Thoracic aorta (tissue), 2 donors: ENCODE data around the gene UBA1. TPM values are rescaled to one million over a fixed set of nuclear protein-coding genes. Genes with fewer than 3 reads are reported as not detected.

ENCODE experiments used
- ATAC-seq: fragments of 150-250 bp; one replicate; pipeline ENCODE4 v1.8.0; 2017; ENCODE audit warnings: low read depth; ENCODE audit not compliant: insufficient number of reproducible peaks, low FRiP score
- DNase-seq: peaks from one replicate; pipeline ENCODE4 v3.0.0-alpha.2; 2020; ENCODE audit warnings: low spot score
- H3K27ac ChIP-seq, 2 donors: fragments of 200-600 bp; sonication (generic); 1 replicate in 1 of 2; 2 replicates in 1 of 2; pipeline ENCODE4 v1.5.1; 2016; ENCODE audit warnings: mild to moderate bottlenecking in 2 of 2, moderate library complexity in 2 of 2
- H3K27me3 ChIP-seq: fragments of 200-600 bp; sonication (generic); replicated peaks from 2 replicates; pipeline ENCODE4 v1.6.0; 2016; ENCODE audit warnings: mild to moderate bottlenecking; ENCODE audit not compliant: insufficient read depth
- H3K36me3 ChIP-seq: fragments of 200-600 bp; sonication (generic); one replicate; pipeline ENCODE4 v1.5.1; 2016
- H3K4me1 ChIP-seq, 2 donors: fragments of 200-600 bp; sonication (generic); 1 replicate in 1 of 2; 2 replicates in 1 of 2; pipeline versions ENCODE4 v1.5.1 to v1.6.0; 2016; ENCODE audit warnings: low read depth in 2 of 2, mild to moderate bottlenecking in 1 of 2; ENCODE audit not compliant: control insufficient read depth in 1 of 2
- H3K4me3 ChIP-seq: fragments of 200-600 bp; sonication (generic); 2 replicates; pipeline ENCODE4 v1.5.1; 2016; ENCODE audit warnings: mild to moderate bottlenecking
- H3K9me3 ChIP-seq: fragments of 200-600 bp; sonication (generic); 2 replicates; pipeline ENCODE4 v1.5.1; 2016
- CTCF ChIP-seq: fragments of 200-600 bp; sonication (generic); IDR thresholded peaks from one replicate; pipeline ENCODE4 v1.5.1; 2019; ENCODE audit warnings: antibody characterized with exemption
- total RNA-seq, 2 donors: library from RNA; depleted of rRNA; stranded (reverse); fragments of >200 nt; gene quantifications; one replicate each; pipeline versions ENCODE4 v1.1.0 to v1.2.3, GENCODE V29; 2016

The UBA1 gene
- total RNA-seq, 2 donors from 2014 or later = 132 to 133 TPM

GRCh38 chrX:47178337-47178736 is 15.3 kb upstream of the UBA1 start:
- H3K4me1 ChIP-seq = no peaks in the 10 kb centered on the region
- H3K27ac ChIP-seq = no peak overlapping the region
- DNase-seq (no peak), ATAC-seq (no peak)
- H3K4me3 ChIP-seq = no peak overlapping the region
- peaks cover 46% of the 10 kb centered on the region for H3K36me3 ChIP-seq
- no peaks in the 10 kb centered on the region for H3K9me3 ChIP-seq
- TF ChIP-seq CTCF = no peak
- no peaks in the 10 kb centered on the region for H3K27me3 ChIP-seq

GRCh38 chrX:47179221-47179927 is 14.3 kb upstream of the UBA1 start:
- no peaks in the 10 kb centered on the region for H3K4me1 ChIP-seq
- H3K36me3 ChIP-seq = peaks cover 41% of the 10 kb centered on the region
- ATAC-seq (peak; percentile 60), DNase-seq (peak; percentile 6)
- H3K27me3 ChIP-seq = no peaks in the 10 kb centered on the region
- no peak for TF ChIP-seq CTCF
- H3K4me3 ChIP-seq = no peak overlapping the region
- H3K27ac ChIP-seq = peak overlapping the region in 1 of 2 donors; percentile 44
- no peaks in the 10 kb centered on the region for H3K9me3 ChIP-seq

GRCh38 chrX:47179928-47180255 is 13.7 kb upstream of the UBA1 start:
- no peak overlapping the region for H3K4me3 ChIP-seq
- TF ChIP-seq CTCF = no peak
- H3K27me3 ChIP-seq = no peaks in the 10 kb centered on the region
- peaks cover 41% of the 10 kb centered on the region for H3K36me3 ChIP-seq
- ATAC-seq (no peak), DNase-seq (no peak)
- no peaks in the 10 kb centered on the region for H3K9me3 ChIP-seq
- H3K4me1 ChIP-seq = no peaks in the 10 kb centered on the region
- H3K27ac ChIP-seq = peak overlapping the region in 1 of 2 donors; percentile 44

- Histone ChIP-seq H3K4me1 (no peaks in the 10 kb centered on the region), H3K4me3 (no peak overlapping the region), H3K36me3 (peaks cover 43% of the 10 kb centered on the region), H3K9me3 (no peaks in the 10 kb centered on the region), H3K27me3 (no peaks in the 10 kb centered on the region), H3K27ac (no peak overlapping the region)
- DNase-seq (no peak), ATAC-seq (no peak)
- no peak for TF ChIP-seq CTCF
Measured at GRCh38 chrX:47180346-47180745, 13.3 kb upstream of the UBA1 start.

GRCh38 chrX:47181301-47181700 is 12.3 kb upstream of the UBA1 start:
- Histone ChIP-seq H3K27ac (no peak overlapping the region), H3K27me3 (no peaks in the 10 kb centered on the region), H3K9me3 (no peaks in the 10 kb centered on the region), H3K4me1 (no peaks in the 10 kb centered on the region), H3K36me3 (peaks cover 43% of the 10 kb centered on the region), H3K4me3 (no peak overlapping the region)
- TF ChIP-seq CTCF = no peak
- ATAC-seq (no peak), DNase-seq (no peak)
